ENCODE measurements around the gene TENM4. TPM values are rescaled to one million over a fixed set of nuclear protein-coding genes. Genes with fewer than 3 reads are reported as not detected.
"Not testable (repeated sequence)": the region's sequence is repeated elsewhere in the genome, so short reads cannot be mapped to it uniquely, and the experiment has no call there.

Gene TENM4
- total RNA-seq, 1 experiment from 2014 or later = 22.6 TPM

DNA sequence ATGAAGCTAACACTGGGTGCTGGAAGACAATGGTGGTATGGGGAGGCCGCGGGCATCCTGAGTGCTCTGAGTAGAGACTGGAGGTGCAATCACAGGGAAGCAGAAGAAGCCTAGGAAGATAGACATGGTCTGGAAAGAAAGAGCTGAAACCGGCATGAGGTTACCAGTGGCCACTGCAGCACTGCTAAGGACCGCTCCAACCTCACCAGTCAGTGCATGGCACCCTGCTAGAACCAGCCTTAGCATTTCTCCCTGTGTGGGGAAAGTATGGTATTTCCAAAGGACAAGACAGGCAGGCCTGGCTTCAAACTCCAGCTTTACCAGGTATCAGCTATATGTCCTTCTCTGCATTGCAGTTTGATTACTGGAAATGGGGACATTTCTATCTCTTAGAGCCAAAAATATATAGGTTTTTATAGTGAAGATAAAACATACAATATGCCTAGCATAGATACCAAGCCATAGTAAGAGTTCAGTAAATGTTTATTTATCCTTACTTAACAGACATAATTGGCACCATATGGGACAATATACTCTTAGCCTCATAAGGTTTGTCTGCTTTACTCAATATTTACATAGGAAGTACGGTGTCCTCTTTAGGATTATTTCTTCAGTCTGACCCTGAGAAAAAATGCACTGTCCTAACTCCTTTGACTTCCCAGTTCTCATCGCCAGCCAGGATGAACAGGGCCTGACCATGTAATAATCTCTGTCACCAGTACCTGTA lies 231.1 kb downstream of the TENM4 start:
- no peak for DNase-seq (ENCODE audit: low read depth)

DNA sequence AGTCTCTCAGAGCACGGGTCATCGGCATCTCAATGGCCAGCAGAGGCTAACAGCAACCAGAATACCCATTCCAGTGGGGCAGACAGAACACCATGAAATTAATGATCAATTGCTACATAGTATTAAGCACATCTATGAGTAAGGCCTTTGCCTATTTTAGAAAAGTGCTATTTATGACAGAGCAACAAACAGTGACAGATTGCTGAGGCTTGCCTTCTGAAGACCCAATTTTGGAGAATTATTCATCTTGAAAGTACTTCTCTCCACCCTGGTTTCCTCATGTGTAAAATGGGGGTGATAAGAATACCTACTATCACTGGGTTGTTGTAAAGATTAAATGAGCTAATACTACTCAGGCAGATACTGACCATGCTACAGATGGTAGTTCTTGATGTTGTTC lies 232.7 kb downstream of the TENM4 start:
- no peak for DNase-seq (ENCODE audit: low read depth)

DNA sequence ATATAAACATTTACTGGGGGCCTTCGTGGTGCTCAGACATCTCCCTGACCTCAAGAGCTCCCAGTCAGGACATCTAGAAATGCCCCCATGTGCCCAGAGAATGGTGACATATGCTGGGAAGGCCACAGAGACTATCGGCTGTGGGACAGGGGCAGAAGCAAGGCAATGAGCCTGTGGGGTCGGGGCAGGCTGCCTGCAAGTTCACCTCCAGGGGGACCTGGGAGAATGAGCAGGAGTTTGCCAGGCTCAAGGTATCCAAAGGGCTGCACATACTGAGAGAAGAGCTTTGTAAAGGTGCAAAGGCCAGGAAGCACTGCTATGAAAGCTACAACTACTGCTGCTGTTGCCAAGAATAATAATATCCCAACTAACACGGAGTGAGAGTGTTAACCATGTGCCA lies 233.9 kb downstream of the TENM4 start:
- DNase-seq (ENCODE audit: low read depth) = no peak

DNA sequence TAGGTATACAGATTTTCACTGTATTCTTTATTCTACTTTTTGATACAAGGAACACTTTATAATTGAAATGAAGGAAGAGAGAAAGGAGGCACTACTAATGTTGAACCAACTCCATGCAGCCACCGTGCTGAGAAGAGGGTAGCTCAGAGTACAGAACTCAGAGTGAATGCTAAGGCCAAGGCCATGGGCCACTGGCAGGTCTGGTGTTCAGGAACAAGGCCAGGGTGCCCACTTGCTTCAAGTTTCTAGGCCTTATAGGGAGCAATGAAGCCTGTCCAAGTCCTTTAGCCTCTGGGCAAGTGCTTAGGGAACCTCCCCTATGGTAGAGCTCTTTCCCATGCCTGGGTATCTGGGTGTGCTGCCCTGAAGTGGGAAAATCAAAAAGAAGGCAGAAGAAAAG lies 235.0 kb downstream of the TENM4 start:
- no peak for DNase-seq (ENCODE audit: low read depth)

DNA sequence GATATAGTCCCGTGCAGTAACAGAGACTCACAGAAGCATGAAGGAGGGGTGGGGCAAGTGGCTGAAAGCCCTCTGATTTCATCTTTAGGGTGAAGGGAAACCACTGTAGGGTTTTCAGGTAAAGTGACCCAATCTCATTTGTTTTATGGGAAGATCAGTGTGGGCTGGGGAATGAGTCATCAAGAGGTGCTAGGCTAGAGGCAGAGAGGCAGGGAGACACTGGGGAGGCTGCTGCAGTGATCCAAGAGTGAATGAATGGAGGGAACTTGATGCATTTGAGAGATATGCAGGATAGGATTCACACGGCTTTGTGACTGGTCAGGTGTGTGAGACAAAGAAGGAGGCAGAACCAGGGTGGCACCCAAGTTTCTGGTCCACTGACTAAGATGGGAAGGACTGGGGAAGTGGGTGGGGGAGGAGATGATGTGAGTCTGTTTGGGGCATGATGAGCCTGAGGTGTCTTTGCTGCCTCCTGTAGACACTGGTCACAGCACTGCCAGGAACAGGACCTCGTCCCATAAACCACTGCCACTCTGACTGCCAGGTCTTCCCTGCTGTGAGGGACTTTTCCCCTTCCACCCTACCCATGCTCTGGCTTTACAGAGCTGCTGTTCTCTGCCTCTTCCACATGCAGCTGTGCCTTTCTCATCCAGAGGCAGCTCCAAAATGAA lies 239.0 kb downstream of the TENM4 start:
- peak; percentile 58 for DNase-seq (ENCODE audit: low read depth)

DNA sequence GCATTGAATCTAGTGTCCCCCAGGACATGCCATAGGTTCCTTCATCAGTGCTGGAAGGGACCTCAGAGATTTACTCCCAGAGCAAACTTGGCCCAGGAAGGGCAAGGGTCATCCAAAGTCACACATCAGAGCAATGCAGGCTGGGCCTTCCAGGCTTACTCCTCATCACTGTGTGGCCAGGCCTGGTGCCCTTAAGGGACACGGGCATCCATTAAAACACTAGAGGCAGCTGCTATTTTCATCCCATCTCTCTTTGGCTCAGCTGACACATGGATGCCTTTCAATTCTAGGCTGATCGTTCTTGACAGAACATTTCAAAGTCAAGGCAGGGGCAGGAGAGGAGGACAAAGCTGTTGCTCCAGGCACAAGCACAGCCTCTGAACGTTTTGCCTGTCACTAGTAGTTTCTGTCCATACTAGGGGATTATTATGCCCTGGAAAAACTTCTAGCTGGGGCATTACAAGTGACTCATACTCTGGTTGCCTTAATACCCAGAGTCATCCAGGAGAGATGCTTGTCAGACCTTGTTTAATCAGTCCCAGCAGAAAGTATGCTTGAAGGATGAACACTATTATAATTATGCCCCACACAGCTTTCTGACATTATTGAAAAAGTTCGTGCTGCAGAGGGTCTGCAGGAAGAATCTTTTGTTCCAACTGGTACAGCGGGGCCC lies 240.3 kb downstream of the TENM4 start:
- DNase-seq (ENCODE audit: low read depth) = peak; percentile 32

DNA sequence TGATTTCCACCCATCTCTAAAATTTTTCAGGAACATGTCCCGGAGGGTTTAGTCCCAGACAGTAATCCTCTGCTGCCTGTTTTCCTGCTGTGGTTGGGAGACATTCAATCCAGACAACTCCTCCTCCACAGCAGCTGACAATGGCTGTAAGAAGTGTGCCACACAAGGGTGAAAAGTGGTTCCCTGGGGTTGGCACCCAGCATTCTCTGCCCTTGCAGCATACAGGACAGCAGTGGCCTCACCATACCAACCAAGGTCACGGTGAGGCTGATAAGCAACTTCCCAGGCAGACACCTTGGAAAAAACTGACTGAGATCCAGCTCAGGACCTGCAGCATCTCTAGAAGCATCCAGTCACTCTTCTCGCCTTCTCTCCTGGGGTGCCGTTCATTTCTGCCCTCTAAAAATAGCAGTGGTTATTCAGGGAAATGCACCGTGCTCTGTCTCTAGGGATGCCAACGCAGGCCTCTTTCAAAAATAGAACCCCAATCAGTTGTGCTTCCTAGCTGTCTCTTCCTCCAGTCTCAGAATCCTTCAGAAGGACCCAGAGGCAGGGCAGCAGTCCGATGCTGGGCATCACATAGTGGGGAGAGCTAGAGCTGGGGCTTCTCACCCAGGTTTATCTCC lies 241.0 kb downstream of the TENM4 start:
- no peak for DNase-seq (ENCODE audit: low read depth)

DNA sequence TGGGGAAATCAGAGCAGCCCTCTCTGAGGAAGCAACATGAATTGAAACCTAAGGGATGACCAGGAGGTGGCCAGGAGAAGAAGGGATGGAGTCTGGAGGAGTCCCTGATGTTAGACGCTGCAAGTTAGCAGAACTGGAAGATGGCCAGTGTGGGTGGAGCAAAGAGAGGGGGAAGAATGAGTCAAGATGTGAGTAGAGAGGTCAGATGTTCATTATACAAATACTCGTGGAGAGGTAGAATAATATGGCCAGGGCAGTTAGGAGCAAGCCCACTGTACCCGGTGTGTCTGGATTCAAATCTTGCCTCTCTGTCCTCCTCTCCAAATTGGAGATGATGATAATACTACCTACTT lies 242.0 kb downstream of the TENM4 start:
- DNase-seq (ENCODE audit: low read depth) = peak; percentile 31

DNA sequence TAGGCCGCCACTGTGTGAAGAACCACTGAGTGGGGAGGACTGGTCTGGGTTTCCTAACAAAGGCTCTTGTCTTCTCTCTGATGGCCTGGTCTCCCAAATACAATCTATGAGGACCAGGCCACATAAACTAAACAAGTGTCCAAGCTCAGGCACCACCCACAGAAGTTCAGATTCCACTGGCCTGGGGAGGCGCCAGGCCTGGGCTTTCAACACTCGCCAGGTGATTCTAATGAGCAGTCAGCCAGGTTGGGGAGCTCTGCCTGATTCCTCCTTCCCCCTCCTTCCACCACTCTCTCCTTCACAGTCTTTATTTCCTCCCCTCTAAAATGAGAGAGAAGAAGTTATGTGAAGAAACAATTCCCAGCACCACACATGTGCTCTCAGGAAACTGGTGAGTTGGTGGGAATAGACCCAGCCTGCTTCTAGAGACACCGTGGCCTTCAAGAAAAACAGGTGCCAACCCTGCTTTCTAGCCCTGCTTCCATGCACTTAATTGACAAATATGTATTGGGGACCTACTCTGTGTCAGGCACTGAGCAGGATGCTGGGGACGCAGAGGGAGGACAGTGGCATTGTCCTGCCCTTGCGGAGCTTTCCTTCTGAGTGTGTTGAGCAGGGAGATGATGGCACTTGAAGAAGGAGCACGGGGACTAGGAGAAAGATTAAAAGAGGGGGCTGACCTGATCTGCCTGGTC lies 242.5 kb downstream of the TENM4 start:
- no peak for DNase-seq (ENCODE audit: low read depth)

DNA sequence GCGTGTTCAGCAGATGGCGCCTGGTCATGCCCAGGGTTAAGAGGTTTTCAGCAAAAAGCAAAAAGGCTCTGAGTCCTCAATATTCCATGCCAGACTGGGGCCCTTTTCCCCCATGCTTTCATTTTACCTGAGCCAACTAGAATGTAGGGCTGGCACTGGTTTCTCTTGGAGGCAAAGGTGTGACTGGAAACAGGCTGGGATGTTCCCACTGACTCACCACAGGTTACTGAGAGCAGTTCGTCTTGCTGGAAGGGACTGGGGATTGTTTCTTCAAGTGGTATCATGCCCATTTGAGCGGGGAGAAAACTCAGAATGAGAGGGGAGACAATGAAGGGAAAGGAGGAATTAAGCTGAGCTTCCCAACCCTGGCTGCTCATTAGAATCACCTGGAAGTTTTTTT lies 243.9 kb downstream of the TENM4 start:
- no peak for DNase-seq (ENCODE audit: low read depth)

DNA sequence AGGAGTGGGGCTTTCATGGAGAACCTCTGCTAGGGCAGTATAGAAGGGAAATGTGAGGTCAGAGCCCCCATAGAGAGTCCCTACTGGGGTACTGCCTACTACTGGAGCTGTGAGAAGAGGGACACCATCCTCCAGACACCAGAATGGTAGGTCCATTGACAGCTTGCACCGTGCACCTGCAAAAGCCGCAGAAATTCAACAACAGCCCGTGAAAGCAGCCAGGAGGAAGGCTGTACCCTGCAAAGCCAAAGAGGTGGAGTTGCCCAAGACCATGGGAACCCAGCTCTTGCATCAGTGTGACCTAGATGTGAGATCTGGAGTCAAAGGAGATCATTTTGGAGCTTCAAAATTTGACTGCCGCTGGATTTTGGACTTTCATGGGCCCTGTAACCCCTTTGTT lies 245.6 kb downstream of the TENM4 start:
- no peak for DNase-seq (ENCODE audit: low read depth)

DNA sequence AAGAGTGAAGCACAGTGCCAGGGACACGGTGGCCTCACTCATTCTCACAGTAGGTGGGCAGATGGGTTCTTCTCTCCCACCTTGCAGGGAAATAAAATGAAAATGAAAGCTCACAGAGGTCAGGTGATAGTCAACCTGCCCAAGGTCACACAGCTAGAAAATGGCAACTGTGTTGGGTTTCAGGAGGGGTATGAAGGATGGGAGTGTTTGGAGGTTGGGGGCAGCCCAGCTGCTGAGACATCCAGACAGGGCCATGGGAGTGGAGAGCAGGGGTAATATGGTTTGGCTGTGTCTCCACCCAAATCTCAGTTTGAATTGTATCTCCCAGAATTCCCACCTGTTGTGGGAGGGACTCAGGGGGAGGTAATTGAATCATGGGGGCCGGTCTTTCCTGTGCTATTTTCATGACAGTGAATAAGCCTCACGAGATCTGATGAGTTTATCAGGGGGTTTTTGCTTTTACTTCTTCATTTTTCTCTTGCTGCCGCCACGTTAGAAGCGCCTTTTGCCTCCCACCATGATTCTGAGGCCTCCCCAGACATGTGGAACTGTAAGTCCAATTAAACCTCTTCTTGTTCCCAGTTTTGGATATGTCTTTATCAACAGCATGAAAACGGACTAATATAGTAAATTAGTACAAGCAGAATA lies 247.0 kb downstream of the TENM4 start:
- no peak for DNase-seq (ENCODE audit: low read depth)

DNA sequence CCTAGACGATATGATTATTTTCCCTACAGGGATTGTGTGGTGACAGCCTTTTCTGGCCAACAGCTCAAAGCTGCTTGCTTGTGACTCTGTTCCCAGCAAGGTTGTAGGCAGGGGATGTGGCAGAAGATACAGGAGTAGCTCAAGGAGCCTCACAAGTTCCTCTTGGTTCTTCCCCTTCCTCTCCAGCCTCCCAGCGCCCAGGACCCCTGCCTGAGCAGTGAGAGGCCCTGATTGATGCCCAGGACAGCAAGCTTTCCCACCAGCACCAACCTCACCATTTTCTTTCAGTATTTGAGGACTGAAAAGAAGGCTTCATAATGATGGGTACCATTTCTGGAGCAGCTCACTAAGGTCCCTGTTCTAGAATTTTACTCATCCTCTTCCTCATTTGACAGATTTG lies 248.0 kb downstream of the TENM4 start:
- DNase-seq (ENCODE audit: low read depth) = no peak

DNA sequence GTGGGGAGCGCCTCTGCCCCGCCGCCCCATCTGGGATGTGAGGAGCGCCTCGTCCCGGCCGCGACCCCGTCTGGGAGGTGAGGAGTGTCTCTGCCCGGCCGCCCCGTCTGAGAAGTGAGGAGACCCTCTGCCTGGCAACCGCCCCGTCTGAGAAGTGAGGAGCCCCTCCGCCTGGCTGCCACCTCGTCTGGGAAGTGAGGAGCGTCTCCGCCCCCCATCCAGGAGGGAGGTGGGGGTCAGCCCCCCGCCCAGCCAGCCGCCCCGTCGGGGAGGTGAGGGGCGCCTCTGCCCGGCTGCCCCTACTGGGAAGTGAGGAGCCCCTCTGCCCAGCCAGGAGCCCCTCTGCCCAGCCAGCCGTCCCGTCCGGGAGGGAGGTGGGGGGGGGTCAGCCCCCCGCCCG lies 249.1 kb downstream of the TENM4 start:
- DNase-seq (ENCODE audit: low read depth) = not testable (repeated sequence)

DNA sequence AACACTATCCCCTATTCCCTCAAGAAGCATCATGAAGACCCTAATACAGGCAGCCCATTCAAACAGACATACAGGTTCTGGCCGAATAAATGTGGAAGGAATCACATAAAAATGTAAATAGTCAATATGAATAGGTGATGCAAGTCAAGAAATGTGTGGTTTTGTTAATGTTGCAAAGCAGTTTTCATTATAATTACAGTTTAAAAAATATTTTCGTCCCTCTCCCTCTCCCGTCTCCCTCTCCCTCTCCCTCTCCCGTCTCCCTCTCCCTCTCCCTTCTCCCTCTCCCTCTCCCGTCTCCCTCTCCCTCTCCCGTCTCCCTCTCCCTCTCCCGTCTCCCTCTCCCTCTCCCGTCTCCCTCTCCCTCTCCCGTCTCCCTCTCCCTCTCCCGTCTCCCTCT lies 250.3 kb downstream of the TENM4 start:
- DNase-seq (ENCODE audit: low read depth) = not testable (repeated sequence)

DNA sequence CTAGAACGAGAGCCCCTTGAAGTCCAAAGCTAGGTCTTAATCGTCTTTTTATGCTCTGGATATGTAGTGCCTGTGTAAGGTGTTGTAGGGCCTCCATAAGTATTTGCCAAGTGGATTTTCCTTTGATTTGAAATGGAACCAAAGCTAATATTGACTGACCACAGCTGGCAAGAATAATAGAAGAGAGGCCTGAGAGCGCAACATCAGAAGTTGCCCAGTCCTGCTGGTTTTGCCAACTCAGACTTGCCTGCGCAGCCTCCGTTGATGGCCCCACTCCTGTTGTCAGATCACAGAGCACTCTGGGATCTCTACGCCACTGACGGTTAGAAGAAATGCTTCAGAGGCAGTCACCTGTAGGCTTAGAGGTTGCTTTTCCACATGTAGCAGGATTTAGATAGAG lies 251.2 kb downstream of the TENM4 start:
- no peak for DNase-seq (ENCODE audit: low read depth)

DNA sequence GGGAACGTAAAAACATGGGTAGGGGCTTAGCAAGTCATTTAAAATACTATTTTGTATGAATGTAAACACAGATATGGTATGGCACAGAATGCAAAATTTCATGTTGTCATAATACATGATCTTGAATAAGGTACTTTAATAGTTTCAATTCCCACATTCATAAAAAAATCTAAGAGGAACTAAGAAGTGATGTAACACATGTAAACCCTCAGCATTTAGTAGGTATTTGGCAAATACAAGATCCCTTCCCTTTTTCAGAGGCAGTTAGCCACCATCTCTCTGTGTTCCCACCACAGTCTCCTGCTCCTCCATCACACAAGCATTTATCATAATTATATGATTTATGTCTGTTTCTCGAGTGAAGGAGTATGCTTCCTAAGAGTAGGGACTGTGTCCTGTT lies 251.8 kb downstream of the TENM4 start:
- no peak for DNase-seq (ENCODE audit: low read depth)

DNA sequence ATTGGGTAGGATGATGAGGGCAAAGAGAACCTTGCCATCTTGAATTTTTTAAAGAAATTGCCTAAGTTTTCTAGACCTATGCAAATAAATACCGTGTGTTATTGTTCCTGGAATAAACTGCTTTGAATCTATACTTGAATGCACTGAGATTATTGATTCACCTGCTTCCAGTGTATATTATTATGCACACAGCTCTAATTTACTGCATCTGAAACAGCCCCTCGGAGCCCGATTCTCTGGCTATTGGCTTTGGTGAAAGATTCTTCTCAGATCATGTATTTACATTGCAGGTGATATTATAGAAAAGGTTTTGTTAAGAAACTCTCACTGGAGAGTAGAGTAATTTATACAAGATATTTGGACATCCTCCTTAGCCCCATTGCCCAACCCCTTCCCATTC lies 254.2 kb downstream of the TENM4 start:
- DNase-seq (ENCODE audit: low read depth) = no peak

DNA sequence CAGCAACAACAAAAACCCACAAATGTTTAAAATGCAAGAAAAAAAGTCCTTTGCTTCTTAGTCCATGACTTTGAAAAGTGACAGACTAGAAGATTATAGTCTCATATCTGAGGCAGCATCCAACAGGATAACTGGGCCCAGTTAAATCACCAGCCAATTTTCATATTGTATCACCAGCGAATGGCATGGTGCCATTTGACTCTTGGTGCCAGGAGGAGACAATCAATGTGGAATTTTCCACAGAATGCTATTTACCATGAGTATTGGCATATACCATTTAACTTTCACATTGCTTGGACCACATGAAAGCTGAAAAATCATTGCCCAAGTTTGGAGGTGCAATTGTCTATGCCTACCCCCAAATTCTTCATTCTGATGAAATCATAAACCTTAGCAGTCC lies 255.5 kb downstream of the TENM4 start:
- DNase-seq (ENCODE audit: low read depth) = no peak

DNA sequence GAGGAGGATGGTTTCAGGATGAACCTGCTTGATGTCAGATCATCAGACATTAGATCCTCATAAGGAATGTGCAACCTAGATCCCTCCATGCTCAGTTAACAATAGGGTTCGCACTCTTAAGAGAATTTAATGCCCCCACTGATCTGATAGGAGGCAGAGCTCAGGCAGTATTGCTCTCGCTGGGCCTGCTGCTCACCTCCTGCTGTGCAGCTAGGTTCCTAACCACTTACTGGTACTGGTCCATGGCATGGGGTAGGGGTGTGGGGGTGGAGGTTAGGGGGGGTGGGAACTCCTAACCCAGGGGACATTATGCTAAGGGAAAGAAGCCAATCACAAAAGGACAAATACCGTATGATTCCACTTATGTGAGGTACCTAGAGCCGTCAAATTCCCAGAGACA lies 256.5 kb downstream of the TENM4 start:
- no peak for DNase-seq (ENCODE audit: low read depth)

DNA sequence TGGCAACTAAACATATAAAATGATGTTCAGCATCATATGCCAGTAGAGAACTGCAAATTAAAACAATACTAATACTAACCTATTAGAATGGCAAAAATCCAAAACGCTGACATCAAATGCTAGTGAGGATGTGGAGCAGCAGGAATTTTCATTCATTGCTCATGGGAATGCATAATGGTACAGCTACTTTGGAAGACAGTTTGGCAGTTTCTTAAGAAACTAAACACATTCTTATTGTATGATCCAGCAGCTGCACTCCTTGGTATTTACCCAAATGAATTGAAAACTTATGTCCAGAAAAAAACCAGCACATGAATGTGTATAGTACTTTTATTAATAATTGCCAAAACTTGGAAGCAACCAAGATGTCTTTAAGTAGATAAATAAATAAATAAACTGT lies 258.0 kb downstream of the TENM4 start:
- peak; percentile 41 for DNase-seq (ENCODE audit: low read depth)

DNA sequence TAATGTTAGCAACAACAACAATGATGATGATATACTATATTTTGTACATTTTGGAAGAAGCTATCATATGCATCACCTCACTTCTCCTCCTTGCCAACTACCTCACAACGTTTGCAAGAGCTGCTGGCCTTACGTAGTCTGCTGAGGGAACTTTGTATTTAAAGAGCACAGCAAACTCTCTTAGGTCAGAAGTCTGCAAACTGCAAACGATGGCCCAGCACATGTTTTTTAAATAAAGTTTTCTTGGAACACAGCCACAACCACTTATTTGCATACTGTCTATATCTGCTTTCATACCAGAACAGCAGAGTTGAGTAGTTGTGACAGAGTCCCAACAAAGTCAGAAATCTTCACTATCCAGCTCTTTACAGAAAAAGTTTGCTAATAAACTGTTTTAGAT lies 261.7 kb downstream of the TENM4 start:
- DNase-seq (ENCODE audit: low read depth) = no peak

All from M059J (cell line).